Measurements from ENCODE around the gene VWA3A.
"Not testable (repeated sequence)": the region's sequence is repeated elsewhere in the genome, so short reads cannot be mapped to it uniquely, and the experiment has no call there.

VWA3A gene

DNA sequence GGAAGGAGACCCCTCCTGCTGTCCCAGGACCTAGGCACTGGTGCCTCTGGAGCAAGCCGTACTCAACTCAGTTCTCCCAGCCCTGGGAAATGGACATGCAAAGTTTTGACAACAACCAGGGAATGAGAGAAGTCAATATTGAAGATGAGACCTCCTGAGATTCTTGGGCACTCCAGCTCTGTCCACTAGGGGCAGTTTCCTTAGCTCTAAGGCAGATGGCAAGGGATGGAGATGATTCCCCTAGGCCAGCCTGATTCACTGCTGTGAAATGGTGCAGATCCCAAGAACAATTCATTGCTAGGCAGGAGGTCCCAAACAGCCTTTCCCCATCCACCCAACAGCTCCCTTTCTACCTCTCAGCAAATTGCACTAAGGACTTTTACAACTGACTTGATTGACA lies 49.4 kb downstream of the VWA3A start:
- DNase-seq: no peak

DNA sequence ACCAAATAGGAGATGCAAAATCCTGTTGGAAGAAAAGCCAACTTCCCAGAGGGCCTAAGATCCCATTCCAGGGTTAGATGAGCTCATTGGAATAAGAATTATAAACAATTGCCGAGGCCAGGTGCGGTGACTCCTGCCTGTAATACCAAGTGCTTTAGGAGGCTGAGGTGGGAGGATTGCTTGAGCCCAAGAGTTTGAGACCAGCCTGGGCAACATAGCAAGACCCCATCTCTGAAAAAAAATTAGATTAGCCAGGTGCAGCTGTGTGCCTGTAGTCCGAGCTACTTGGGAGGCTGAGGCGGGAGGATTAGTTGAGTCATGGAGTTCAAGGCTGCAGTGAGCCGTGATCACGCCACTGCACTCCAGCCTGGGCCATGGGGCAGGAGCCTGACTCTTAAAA lies 52.2 kb downstream of the VWA3A start:
- no peak for DNase-seq

DNA sequence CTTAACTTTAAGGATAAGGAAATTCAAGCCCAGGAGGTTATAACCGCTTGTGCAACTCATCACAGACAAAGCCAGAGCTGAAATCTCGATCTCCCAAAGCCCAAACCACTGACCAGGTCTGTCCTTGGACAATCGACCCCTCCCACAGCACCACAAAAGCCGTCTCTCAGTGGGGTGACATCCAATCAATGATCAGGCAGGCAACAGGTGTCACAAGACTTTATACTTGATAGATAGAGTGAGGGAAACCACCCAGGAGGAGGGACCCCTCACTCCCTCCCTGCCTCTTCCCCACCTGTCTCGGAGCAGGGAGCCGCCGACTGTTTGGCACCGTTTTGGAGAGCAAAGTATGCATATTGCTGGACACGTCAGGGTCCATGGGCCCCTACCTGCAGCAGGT lies 55.5 kb downstream of the VWA3A start:
- no peak for DNase-seq

DNA sequence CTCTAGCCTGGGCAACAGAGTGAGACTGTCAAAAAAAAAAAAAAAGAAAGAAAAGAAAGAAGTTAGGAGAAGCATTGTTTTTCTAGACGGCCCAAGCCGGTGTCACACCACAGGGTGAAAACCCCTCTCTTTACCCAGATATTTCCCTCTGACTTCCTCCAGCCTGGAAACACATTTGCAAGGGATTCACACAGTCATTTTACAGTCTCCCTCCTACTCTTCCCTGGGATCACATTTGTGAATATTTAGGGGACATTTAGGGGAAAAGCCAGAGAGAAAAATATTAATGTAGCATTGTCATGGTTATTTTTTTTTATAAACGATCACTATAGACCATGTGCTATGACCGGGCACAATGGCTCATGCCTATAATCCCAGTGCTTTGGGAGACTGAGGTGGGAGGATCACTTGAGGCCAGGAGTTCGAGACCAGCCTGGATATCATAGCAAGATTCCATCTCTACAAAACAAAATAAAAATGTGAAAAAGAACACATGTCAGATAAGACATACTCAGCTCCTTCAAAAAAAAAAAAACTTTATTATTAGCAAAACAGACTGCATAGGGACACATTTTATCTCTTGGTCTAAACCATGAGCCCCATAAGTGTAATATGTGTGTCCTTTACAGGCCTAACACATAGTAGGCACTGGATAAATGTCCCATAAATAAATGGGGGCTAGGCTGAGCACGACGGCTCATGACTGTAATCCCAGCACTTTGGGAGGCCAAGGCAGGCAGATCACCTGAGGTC lies 59.1 kb downstream of the VWA3A start:
- no peak for DNase-seq

DNA sequence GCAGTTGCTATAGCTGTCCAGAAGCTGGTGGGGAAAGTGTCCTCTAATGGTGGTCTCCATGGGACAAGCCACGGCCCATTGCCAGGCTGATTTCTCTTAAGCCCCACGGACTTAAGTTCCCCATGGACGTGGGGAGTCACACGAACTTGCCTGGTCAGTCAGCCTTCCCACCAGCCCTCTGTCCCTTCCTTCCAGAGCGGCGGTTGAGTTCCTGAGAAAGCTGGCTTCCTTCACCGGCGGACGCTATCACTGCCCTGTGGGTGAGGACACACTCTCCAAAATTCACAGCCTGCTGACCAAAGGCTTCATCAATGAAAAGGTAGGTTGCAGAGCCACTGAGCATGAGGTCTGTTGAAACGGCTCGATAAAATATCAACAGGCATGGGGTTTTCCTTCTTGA lies 60.0 kb downstream of the VWA3A start:
- no peak for DNase-seq

DNA sequence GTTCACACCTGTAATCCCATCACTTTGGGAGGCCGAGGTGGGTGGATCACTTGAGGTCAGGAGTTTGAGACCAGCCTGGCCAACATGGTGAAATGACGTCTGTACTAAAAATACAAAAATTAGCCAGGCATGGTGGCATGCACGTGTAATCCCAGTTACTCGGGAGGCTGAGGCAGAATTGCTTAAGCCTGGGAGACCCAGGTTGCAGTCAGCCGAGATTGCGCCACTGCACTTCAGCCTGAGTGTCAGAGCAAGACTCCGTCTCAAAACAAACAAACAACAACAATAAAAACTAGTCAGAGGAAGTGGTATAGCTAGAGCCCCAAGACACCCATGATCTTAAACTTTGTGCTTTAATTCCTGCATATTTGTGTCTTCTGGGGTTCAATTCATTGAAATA lies 60.7 kb downstream of the VWA3A start:
- DNase-seq: not testable (repeated sequence)

DNA sequence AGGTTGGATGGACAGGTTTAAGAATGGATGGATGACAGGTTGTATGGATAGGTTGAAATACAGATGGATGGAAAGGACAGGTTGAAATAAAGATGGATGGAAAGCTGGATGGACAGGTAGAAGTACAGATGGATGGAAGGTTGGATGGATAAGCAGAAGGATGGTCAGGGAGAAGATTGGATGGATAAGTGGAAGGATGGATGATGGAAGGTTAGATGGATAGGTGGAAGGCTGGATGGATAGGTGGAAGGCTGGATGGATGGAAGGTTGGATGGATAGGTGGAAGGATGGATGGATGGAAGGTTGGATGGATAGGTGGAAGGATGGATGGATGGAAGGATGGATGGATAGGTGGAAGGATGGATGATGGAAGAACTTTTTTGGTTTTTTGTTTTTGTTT lies 69.1 kb downstream of the VWA3A start:
- DNase-seq: no peak

DNA sequence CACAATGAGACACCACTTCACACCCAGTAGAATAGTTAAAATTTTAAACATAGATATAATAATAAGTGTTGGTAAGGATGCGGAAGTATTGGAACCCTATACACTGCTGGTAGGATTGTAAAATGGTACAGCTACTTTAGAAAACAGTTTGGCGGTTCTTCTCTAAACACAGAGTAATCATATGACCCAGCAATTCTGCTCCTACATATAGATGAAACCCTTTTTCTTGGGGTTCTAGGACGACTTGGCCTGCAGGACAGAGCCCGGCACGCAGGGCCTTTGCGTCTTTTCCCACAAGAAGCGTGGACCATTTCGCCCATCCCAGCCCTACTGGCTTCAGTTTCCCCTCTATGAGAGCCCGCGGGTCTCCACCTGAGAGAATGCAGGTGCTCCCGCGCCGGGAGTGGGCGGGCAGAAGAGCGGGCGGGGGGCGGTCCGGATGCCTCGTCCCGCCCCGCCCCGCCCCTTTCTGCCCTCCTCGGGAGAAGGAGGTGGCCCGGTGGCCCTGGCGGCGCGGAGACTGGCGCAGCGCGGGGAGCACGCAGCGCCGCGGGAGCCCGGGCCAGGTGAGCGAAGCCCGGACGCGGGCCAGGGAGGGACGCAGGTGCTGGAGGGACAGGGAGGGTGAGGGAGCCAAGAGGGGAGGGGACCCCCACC lies 69.8 kb downstream of the VWA3A start, which contains the start of gene SDR42E2:
TSS of gene SDR42E2 (plus strand) at position 508 of the 657 bp plus-strand sequence. CDS start 3,077 bp downstream, outside the sequence.
- no peak for DNase-seq

DNA sequence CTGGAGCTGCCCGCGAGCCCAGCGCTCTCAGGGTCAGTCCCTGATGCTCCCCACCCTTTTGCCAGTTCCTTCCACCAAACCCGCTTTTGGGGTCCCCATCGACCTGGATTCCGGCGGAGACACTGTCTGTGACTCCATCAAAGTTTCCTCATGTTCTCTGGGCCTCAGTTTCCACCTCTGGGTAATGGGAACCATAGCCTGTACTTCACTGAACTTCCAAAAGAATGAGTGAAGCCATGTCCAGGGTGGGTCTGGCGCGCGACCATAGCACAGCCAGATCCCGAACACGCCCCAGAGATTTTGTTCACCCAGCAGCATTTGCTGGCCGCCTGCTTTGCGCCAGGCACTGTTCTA lies 70.3 kb downstream of the VWA3A start:
- no peak for DNase-seq

DNA sequence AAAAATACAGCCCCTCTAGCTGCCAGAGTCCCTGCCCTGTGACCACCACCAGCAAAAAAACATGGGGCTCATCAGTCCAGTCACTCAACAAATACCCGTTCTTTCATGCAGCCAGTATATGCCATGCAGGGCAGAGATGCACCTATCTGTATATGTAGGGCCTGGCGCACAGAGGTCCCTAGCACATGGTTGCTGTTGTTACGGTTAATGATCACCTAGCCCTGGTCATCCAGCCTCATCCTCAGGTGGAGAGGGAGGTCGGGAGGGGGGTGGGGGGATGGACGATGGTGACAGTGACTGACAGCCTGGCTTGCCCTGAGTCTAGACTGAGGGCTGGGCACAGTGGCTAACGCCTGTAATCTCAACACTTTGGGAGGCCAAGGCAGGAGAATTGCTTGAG lies 71.5 kb downstream of the VWA3A start:
- DNase-seq: no peak

DNA sequence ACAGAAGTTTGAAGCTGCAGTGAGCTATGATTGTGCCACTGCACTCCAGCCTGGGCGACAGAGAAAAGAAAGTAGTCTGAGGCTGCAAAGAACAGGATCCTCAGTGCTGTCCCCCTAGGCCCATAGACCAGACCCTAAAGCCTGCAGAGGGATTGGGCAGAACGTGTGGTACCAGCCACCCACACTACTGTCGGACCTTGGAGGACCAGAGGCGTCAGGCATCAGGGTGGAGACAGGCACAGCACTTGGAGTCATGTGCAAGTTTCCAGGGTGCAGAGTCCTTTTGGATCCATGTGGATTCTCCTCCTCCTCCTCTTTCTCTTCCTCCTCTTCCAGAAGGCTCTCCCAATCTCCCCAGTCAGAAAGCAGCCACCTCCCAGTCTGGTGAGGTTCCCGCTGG lies 72.1 kb downstream of the VWA3A start:
- no peak for DNase-seq

DNA sequence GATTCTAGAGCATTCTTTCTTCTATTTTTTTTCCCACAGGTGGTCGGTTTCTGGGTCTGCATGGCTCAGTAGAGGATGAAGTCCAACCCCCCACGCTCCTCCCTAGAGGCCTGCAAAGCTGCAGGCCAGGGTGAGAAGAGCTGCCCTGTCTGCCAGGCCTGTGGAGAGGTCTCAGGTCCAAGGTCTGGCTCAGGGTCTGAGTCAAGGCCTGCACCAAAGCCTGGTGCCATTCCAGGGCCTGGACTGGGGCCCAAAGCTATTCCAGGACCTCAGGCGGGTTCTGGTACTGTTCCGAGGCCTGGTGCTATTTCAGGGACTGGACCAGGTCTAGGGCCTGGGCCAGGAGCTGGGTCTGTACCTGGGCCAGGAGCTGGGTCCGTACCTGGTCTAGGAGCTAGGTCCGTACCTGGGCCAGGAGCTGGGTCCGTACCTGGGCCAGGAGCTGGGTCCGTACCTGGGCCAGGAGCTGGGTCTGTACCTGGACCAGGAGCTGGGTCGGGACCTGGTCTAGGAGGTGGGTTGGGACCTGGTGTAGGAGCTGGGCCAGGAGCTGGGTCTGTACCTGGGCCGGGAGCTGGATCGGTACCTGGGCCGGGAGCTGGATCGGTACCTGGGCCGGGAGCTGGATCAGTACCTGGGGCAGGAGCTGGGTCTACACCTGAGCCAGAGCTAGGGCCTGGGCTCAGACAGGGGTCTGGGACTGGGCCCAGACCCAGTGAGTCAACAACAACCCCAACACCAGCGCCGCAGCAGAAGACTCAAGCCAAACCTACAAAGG lies 73.4 kb downstream of the VWA3A start:
- no peak for DNase-seq

DNA sequence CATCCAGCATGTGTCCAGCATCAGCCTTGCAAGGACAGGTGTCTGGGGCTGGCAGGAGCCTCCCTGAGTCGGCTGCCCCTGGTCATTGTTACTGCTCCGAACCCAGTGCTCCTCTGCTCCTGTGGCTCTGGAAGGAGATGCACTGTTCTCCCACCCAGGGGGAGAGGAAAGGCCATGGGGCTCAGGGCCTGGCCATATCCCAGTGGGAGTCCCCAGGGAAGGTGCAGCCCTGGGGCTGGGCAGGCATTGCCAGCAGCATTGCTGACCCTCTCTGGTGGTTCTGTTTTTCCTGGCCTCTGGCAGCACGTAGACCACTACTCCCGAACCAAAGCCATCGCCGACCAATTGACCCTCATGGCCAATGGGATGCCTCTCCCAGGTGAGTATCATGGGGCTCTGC lies 79.6 kb downstream of the VWA3A start:
- no peak for DNase-seq

DNA sequence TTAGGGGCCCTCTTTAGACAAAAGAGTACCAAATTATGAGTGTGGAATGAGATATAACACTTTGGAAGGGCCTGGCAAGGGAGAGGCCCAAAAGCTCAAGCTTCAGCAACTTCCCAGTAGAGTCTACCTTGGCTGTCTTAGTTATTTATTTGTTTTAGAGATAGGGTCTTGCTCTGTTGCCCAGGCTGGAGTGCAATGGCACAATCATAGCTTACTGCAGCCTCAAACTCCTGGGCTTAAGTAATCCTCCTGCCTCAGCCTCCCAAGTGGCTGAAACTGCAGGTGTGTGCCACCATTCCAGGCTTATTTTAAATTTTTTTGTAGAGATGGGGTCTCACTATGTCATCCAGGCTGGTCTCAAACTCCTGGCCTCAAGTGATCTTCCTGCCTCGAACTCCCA lies 80.3 kb downstream of the VWA3A start:
- DNase-seq: not testable (repeated sequence)

DNA sequence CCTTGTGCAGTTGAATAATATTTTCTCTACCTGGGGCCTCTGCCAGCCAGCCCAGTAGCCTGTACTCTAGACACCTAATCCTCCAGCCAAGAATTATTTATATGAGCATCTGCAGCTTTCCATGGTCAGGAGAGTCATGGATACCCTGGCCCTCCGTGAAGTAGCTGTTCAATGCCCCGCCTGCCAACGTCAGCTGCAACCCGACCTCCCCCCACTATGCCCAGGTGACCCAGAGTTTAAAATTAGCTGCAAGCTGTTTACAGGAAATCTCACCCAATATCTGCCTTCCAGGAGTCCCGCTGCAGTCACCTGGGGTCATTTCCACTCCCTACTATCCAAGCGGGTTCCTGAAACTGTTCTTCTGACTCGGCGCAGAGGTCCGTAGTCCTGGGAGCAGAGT lies 82.3 kb downstream of the VWA3A start:
- no peak for DNase-seq

DNA sequence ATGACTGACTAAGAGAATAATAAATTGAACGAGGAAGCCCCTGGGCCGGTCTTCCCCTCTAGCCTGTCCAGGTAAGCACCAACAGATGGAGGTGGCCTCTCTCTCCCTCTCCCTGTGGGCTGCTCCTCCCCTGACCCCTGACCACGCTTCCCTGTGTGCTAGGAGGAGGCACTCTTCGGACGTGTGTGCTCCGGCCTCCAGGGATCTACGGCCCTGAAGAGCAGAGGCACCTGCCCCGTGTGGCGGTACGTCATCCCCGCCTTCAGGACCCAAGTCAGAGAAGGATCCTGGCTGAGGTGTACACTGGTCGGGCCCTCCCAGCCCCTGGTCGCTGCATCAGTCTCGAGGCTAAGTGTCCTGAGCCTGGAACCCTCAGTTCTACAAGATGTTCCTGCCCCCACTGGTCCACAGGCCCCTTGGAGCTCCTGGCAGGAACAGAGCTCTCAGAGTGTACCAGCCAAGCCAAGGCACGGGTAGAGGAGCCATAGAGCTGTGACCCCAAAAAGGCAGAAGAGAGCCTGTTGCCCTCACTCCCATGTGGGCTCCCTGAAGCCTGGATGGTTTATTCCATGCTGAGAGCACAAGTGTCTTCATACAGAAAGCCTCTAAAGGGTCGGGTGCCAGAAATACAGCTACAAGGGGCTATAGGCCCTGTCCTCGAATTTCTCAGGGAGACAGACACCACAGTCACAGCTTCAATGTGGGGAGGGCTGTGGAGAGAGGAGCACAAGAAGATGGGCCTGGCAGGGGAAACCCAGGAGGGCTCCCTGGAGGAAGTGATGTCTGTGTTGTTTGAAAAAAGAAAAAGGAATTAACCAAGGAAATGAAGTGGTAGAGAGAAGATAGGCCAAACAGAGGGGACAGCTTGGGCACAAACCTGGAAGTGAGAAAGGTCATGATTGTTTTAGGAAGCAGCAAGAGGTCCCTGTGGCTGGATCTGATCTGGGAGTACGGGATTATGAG lies 85.9 kb downstream of the VWA3A start:
- DNase-seq: no peak

DNA sequence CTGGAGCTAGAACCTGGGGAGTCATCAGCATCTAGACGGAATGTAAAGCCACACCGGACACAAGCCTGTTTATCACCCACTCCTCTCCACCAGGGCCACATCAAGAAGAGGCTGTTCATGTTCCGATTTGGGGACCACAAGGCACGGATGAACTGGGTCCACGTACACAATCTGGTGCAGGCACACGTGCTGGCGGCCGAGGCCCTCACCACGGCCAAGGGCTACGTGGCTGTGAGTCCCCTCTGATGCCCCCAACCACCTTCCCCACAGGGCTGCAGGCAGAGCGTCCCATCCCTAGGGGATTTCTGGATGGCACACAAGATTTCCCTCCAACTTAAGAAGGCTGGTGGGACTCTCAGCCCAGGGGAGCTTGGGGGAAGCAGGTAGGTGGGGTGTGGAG lies 89.1 kb downstream of the VWA3A start:
- DNase-seq: no peak

DNA sequence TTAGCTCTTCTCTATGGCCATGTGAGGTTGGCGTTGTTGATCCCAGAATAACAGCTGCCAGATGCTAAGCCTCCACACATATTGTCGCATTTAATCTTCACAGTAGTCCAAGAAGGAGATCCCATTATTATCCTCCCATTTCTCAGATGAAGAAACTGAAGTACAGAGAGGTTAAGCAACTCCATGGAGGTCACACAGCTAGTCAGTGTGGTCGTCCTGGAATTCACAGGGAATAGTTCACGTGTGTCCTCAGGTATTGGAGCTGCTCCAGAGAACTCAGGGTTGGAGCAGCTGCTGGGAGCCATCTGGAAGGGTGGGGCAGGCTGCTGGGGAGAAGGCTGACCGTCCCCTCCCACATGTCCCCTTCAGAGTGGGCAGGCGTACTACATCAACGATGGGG lies 89.5 kb downstream of the VWA3A start:
- DNase-seq: no peak

DNA sequence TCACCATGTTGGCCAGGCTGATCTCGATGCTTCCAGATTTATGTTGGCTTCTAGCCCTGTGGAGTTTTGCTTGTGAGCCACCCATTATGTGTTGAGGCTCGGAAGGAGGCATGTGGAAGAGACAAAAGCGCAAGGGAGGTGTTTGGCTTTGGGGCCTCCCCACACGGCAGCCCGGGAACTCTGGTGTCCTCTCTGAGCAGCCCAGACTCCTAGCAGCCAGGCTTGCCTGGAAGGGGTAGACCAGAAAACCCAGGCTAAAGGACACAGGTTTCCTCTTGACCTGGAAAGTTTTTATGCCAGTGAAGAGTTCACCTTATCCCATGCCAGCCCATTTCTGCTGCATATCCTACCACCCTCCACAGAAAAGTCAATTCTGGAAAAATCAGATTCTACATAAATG lies 91.0 kb downstream of the VWA3A start:
- no peak for DNase-seq

DNA sequence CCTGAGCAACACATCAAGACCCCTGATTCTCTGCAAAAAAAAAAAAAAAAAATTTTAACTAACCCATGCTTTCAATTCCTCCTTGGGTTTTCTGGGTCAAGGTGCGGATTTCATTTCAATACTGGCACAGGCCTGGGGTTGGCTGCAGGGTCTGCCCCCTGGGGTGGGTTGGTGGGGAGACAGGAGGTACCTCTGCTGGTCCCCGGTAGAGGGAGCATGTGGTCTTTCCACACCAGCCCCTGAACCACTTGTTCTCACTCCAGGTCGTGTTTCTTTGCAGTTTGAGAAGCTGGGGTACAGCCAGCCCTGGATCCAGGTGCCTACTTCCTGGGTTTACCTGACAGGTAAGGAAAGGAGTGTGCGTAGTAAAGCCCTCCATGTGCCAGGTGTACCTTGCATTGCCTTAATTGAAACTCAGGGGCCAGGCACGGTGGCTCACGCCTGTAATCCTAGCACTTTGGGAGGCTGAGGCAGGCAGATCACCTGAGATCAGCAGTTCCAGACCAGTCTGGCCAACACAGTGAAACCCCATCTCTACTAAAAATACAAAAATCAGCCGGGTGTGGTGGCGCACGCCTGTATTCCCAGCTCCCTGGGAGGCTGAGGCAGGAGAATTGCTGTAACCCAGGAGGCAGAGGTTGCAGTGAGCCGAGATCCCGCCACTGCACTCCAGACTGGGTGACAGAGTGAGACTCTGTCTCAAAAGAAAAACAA lies 91.7 kb downstream of the VWA3A start:
- DNase-seq: no peak

DNA sequence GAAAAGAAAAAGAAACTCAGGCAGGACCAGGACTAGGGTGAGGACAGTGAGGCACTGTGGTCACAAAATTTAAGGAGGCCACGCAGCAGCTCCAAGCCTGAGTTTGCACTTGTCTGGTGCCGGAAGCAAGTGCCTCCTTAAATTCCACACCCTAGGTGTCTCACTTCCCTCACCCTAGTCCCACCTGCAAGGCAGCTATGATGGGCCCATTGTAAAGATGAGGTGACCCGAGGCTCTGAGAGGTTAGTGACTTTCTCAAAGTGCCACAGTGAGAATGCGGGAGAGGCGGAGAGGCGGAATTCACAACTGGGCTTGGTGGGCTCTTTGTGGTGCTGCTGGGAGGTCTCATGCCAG lies 92.3 kb downstream of the VWA3A start:
- DNase-seq: no peak

DNA sequence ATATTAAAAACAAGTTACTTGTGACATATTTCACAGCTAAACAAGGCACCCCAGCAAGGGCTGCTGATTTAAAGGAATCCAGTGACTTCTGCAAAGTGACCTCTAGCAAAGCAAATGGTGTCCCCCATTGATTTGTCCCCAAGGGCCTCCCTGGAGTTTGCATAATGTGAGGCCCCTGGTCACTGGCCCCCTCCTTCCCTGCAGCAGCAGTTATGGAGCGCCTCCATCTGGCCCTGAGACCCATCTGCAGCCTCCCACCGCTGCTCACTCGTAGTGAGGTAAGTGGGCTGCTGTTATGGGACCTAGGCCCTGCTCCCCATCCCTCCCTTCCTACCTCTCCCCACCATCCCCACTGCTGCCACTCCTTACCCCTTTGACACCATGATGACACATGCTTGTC lies 94.2 kb downstream of the VWA3A start:
- no peak for DNase-seq
